Measurements from ENCODE around the gene TSEN2. TPM values are rescaled to one million over a fixed set of nuclear protein-coding genes. Genes with fewer than 3 reads are reported as not detected.

TSEN2 gene
- total and polyA plus RNA-seq, 9 of the 15 experiments (the other 6 are each of a cell fraction or from before 2014, with no cell fraction given): 38.5 to 76.3 (median 46.6) TPM

GRCh38 chr3:12473511-12473910 lies 10.8 kb upstream of the TSEN2 start:
- Histone ChIP-seq H4K20me1 (replicated peaks; ENCODE audit: control insufficient read depth, insufficient read depth, low read length) (no peaks in the 10 kb centered on the region), H3K79me2 (ENCODE audit: control insufficient read depth, insufficient read depth, low read length) (no peaks in the 10 kb centered on the region), H3K9me3 (replicated peaks; ENCODE audit: control insufficient read depth, insufficient read depth, low read depth, low read length) (no peaks in the 10 kb centered on the region), H2AFZ (ENCODE audit: low read depth, low read length) (no peak overlapping the region), H3K9me1 (ENCODE audit: control insufficient read depth, insufficient read depth, low read length) (no peaks in the 10 kb centered on the region), H3K4me2 (ENCODE audit: insufficient read depth, low read length) (no peak overlapping the region), H3K27me3 (ENCODE audit: control insufficient read depth in 2 of 2, insufficient read depth in 2 of 2, low read length in 2 of 2) (peaks cover 48 to 67% of the 10 kb centered on the region in 2 experiments), H3K9ac (ENCODE audit: insufficient read depth in 1 of 2, low read depth in 2 of 2, low read length in 2 of 2) (no peak overlapping the region), H3K27ac (ENCODE audit: extremely low read depth, low read depth, low read length) (no peak overlapping the region), H3K4me1 (replicated peaks in 1 of 2; ENCODE audit: control insufficient read depth in 2 of 2, insufficient read depth in 2 of 2, low read length in 2 of 2) (no peaks in the 10 kb centered on the region), H3K4me3 (no peak overlapping the region), H3K36me3 (ENCODE audit: control insufficient read depth, insufficient read depth, low read length) (no peaks in the 10 kb centered on the region)
- 4% methylated on average over 9 of the region's 9 CpGs for WGBS (ENCODE audit: insufficient coverage, low coverage, missing lambda C conversion rate)
- ChIA-PET POLR2A (interaction anchor here (0.8 kb wide), 1 partner anchor 11 kb away, joined by 3 read pairs; the partner anchor contains the start of gene TSEN2), CTCF (ENCODE audit: low intra/inter-chr PET ratio) (no interaction called here)
- intact Hi-C loops (cut with micrococcal nuclease) (no loop called here), in situ Hi-C loops (cut with MboI) (no loop called here)
- DNase-seq (ENCODE audit: extremely low read depth in 1 of 4, low spot score in 3 of 4): no peak
- no TSS peak for BruUV-seq (replicated peaks)
- no peak for FAIRE-seq
- TF ChIP-seq ARID3B (CRISPR knock-in tag; IDR thresholded peaks at IDR 0.05; ENCODE audit: borderline replicate concordance) (no peak), SMAD4 (CRISPR knock-in tag; conservative IDR thresholded peaks at IDR 0.05) (no peak), ZSCAN32 (CRISPR knock-in tag; IDR thresholded peaks at IDR 0.05) (no peak), PML (IDR thresholded peaks at IDR 0.05; ENCODE audit: low read length) (no peak), CBX2 (IDR thresholded peaks at IDR 0.05; ENCODE audit: insufficient read depth, low read length, poor library complexity, severe bottlenecking) (no peak), CCNT2 (IDR thresholded peaks at IDR 0.05; ENCODE audit: borderline replicate concordance, extremely low read depth, insufficient read length, low read depth, low read length) (no peak), MECOM (CRISPR knock-in tag; IDR thresholded peaks at IDR 0.05) (no peak), RERE (CRISPR knock-in tag; IDR thresholded peaks at IDR 0.05; ENCODE audit: borderline replicate concordance) (no peak), RBM39 (optimal IDR thresholded peaks at IDR 0.05; ENCODE audit: low read depth, low read length) (no peak), PTTG1 (tag; IDR thresholded peaks at IDR 0.05; ENCODE audit: low read depth) (no peak), PHB2 (IDR thresholded peaks at IDR 0.05; ENCODE audit: low read depth) (no peak), ZC3H8 (IDR thresholded peaks at IDR 0.05) (no peak)
- ATAC-seq: no peak

Data from K562 (cell line).